Eye (tissue), 1 donor: ENCODE data around the gene ABL2.
"Not testable (repeated sequence)": the region's sequence is repeated elsewhere in the genome, so short reads cannot be mapped to it uniquely, and the experiment has no call there.

Source experiments
- DNase-seq: peaks from one replicate; pipeline ENCODE4 v3.0.0-alpha.2; 2015

Gene ABL2

DNA sequence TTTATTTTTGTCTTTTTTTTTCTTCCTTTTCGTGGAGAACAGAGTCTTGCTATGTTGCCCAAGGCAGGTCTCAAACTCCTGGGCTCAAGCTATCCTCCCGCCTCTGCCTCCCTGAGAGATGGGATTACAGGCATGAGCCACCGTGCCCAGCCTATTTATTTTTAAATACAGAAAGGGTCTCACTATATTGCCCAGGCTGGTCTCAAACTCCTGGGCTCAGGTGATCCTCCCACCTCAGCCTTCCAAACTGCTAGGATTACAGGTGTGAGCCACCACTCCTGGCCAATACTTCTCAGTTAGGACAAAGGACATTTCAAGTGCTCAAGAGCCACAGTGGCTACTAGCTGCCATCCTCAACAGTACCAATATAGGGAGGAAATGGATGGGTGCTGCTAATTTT is 16.2 kb downstream of the ABL2 start:
- not testable (repeated sequence) for DNase-seq

GRCh38 chr1:179208681-179209477 is 20.6 kb downstream of the ABL2 start:
- no peak for DNase-seq

- no peak for DNase-seq
Measured at GRCh38 chr1:179206812-179207211, 22.7 kb downstream of the ABL2 start.

GRCh38 chr1:179205284-179205683 is 24.2 kb downstream of the ABL2 start:
- no peak for DNase-seq

DNA sequence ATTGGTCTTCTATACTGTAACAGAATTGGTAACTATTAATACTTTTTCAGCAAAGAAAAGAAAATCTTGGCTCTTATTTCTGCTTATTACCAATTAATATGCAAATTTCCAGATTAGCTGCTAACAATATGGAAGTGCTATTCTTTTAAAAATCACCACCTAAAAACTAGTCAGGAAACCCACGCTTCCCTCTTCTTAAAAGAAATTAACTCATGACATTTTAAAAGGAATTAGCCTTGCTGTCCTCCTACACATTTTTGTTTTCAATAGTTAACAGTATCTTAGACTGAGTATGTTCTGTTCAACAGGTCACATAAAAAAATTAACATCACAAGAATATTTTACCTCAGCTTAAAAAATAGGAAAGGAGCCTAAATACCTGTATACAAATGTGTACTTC is 27.3 kb downstream of the ABL2 start:
- no peak for DNase-seq

GRCh38 chr1:179200586-179200985 is 28.9 kb downstream of the ABL2 start:
- no peak for DNase-seq

DNA sequence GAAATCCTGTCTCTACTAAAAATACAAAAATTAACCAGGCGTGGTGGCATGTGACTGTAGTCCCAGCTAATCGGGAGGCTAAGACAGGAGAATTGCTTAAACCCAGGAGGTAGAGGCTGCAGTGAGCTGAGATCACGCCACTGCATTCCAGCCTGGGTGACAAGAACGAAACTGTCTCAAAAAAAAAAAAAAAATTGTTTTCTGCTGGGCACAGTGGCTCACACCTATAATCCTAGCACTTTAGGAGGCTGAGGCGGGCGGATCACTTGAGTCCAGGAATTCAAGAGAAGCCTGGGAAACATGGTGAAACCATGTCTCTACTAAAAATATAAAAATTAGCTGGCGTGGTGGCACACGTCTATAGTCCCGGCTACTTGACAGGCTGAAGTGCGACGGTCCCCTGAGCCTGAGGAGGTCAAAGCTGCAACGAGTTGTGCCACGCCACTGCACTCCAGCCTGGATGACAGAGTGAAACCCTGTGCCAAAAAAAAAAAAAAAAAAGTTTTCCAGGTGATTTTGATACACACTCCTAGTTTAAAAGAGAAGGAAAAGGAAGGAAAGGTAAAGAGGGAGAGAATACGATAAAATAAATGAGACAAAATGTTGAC is 31.7 kb downstream of the ABL2 start:
- DNase-seq: no peak

GRCh38 chr1:179195857-179196256 is 33.6 kb downstream of the ABL2 start:
- not testable (repeated sequence) for DNase-seq

DNA sequence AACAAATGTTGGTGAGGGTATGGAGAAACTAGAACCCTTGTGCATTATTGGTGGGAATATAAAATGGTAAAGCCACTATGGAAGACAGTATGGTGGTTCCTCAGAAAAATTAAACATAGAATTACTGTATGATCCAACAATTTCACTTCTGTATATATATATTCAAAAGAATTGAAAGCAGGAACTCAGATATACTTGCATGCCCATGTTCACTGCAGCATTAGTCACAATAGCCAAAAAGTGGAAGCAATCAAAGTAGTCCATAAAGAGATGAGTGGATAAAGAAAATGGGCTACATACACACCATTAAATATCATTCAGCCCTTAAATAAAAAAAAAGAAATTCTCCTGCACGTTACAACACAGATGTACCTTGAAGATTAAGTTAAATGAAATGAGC is 34.1 kb downstream of the ABL2 start:
- DNase-seq: no peak

DNA sequence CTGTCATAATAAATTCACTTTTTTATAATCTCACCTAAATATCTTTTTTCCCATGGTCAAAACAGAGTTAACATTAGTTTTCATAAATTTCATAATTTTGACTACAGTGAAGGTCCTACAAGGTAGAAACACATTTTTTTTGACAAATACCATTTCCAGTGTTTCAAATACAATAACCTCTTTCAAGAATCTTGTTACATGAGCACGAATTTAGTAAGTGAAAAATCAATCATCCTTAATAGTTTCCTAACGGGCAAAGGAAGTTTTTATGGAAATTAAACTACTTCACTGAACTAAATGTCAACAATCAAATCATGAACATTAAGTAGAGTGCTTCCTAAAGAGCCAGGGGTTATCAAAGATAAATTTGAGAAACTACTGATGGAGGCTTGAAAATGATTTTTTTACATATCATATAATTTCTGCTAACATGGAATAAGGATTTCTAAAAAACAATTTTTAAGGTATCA is 35.4 kb downstream of the ABL2 start:
- DNase-seq: no peak

GRCh38 chr1:179190861-179191260 is 38.6 kb downstream of the ABL2 start:
- no peak for DNase-seq

GRCh38 chr1:179187735-179188471 is 41.6 kb downstream of the ABL2 start:
- DNase-seq: no peak

DNA sequence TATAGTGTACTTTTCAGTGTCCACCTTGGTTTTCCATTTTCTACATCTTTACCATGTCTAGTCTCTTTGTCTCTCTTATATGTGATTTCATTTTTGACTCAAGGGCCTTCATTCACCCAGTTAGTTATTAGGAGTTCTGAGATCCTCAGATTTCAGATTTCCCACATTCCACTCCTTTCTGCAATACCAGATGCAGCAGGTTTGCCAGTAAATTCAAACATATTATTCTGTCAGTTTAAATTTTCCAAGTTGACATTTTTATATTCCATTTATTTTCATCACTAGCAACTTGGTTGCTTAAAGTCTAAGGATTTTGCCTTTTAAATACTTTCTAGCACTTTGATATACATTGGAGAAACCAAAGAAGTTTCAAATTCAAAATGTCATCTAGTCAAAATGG is 42.4 kb downstream of the ABL2 start:
- DNase-seq: no peak

GRCh38 chr1:179184403-179184802 is 45.1 kb downstream of the ABL2 start:
- DNase-seq: no peak

DNA sequence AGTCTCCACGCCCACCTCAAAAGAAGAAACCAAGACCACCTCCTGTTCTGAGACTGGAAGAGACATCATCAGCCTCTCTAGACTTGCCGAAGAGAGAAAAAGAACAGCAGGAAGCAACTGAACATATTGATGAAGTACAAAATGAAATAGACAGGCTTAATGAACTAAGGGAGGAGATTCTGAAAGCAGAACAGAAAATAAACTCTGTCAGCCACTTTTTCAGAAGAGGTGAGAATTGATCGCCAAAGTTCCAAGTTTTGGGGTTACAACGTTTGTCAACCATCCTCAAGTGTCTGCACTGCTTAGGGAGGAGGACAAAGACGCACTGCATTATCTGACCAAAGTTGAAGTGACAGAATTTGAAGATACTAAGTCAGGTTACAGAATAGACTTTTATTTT is 45.6 kb downstream of the ABL2 start:
- no peak for DNase-seq

- DNase-seq: no peak
Measured at GRCh38 chr1:179178950-179179349, 50.5 kb downstream of the ABL2 start.

DNA sequence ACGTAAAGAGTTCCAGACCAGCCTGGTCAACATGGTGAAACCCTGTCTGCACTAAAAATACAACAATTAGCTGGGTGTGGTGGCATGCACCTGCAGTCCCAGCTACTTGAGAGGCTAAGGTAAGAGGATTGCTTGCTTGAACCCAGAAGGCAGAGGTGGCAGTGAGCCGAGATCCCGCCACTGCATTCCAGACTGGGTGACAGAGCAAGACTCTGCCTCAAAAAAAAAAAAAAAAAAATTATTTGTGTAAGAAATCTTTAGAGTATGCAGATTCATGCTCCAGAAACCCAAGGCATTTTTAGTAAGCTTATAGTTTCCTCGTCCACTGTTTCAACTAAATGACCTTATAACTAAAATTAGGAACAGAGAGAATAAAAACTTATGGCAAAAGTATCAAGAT is 51.3 kb downstream of the ABL2 start:
- DNase-seq: no peak

GRCh38 chr1:179177615-179178014 is 51.9 kb downstream of the ABL2 start:
- DNase-seq: no peak

DNA sequence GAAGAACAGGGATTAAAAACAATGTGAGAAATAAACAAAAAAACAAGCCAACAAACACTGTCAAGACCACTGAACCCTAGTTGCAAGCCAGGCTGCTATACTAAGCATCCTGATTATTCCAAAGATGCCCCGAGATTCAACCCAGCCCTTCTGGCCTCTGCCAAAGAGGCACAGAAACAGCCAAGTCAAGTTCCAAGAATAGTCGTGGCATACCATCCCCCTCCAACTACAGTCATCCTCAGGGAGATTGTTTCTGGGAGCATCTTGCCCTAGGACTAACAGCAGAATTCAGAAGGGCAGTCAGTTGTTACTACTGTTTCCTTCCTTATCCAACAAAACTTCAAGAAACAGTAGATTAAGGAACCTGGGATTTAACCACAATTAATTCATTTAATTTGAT is 52.3 kb downstream of the ABL2 start:
- DNase-seq: no peak

DNA sequence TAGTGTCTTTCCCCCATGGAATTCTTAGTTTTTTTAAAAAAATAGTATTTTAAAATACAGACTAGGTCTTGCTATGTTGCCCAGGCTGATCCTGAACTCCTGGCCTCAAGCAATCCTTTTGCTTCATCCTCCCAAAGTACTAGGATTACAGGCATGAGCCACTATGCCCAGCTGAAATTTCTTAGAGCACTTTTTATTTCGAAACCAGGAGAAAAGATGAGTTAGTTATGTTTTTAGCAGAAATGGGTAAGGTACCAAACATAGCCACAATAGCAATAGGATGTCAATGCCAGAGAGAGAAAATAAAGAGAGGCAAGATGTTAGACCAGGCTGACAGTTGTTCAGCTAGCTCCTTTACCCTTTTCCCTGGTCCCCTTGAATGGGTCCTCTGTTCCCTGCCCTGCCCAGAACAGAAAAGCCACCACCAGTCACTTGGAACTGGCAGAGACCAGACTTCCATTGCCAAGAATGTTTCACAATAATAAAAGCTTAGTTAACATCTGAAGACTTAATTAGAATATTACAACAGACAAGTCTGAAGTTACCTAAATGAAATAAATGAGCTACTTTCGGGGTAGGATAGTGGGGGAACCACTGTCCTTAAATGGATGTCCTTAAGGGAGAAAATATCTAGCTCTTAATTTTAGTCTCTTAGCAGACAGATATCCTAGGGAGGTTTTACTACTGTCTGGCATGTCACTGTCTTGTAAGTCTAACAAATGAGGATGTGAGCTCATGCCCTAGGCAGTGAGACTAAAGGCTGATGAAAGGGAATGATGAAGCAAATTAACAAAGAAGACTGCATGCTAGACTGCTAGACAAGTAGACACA is 54.3 kb downstream of the ABL2 start:
- peak; percentile 32 for DNase-seq

- not testable (repeated sequence) for DNase-seq
Measured at GRCh38 chr1:179170468-179170770, 59.1 kb downstream of the ABL2 start.

DNA sequence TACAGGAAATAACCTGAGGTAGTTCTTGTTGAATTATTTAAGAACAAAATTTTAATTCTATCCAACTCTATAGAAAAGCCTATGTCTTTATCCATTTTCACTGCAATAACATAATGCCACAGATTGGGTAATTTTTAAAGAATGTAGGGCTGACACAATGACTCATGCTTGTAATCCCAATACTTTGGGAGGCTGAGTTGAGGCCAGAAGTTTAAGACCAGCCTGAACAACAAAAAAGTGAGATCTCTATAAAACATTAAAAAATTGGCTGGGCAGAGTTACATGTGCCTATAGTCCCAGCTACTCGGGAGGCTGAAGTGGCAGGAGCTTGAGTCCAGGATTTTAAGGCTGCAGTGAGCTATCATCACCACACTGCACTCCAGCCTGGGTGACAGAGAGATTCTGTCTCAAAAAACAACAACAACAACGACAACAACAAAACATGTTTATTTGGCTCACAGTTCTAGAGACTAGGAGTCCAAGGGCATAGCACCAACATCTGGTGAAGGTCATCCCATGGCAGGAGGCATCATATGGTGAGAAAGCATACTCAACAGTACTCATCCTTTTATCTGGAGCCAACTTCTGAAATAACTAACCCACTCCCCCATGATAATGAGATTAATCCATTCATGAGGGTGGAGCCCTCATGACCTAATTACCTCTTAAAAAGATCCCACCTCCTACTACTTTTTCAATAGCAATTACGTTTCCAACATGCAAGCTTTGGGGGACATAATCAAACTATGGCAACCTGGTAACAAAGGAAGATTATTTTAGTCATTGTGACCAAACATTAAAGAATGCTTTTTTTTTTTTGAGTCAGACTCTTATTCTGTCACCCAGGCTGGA is 59.6 kb downstream of the ABL2 start:
- no peak for DNase-seq
